ENCODE results near the gene CDH23.

Gene CDH23

DNA sequence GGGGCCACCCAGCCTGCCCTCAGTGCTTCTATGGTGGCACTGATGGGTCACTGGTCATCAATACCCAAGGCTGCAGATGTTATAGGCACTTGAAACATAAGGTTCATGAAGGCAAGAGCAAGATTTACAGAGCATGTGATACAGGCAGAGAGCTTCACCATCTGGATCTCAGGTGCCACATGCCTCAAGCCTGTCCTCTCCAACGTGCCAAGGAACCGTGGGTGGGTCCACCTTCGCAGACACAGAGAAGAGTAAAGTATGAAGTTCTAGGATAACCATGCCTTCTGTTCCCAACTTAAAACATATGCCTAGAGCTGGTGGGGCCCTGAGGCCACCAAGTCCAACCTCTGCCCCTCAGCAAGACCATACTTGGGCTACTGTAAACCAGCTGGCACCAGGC lies 26.7 kb upstream of the CDH23 start:
- no peak for DNase-seq (ENCODE audit: low read depth)

DNA sequence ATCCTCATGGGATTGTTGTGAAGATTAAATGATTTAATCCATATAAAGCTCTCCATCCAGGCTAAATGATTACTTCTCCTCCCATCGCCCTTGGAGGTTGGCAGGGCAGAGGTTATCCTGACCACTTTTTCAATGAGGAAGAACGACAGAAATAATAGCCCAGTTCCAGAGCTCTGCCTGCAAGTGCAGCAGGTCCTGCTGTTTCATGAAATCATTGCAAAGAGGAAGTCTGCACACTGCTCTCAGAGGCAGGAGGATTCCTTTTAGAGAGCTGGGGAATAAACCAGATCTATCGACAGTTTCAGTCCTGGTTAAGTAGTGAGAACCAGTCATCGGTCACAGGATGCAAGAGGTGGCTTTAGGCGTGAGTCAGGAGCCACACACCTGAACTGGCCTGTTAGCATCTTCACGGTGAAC lies 25.0 kb upstream of the CDH23 start:
- DNase-seq (ENCODE audit: low read depth), result no peak

GRCh38 chr10:71372882-71373495 lies 23.7 kb upstream of the CDH23 start:
- no peak for DNase-seq (ENCODE audit: low read depth)

- no peak for DNase-seq (ENCODE audit: low read depth)
These were observed 22.1 kb upstream of the CDH23 start for GRCh38 chr10:71374481-71375233.

- DNase-seq (ENCODE audit: low read depth), result no peak
These were observed 20.8 kb upstream of the CDH23 start for GRCh38 chr10:71375952-71376351.

- no peak for DNase-seq (ENCODE audit: low read depth)
These were observed 18.2 kb upstream of the CDH23 start for GRCh38 chr10:71378336-71379117.

GRCh38 chr10:71379118-71379766 lies 17.5 kb upstream of the CDH23 start:
- DNase-seq (ENCODE audit: low read depth), result no peak

DNA sequence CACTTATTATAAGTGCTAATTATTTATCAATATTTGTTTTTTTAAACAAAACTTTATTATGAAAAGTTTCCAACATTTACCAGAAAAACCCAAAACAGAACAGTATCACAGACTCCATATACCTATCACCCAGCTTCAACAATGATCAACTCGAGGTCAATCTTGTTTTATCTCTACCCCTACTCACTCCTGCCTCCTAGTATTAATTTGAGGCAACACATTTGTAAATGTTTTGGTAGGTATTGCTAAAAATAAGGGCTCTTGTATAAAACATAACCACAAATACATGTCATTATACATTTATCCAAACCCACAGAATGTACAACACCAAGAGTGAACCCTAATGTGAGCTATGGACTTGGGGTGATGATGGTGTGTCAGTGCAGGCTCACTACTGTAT lies 15.9 kb upstream of the CDH23 start:
- DNase-seq (ENCODE audit: low read depth), result no peak

DNA sequence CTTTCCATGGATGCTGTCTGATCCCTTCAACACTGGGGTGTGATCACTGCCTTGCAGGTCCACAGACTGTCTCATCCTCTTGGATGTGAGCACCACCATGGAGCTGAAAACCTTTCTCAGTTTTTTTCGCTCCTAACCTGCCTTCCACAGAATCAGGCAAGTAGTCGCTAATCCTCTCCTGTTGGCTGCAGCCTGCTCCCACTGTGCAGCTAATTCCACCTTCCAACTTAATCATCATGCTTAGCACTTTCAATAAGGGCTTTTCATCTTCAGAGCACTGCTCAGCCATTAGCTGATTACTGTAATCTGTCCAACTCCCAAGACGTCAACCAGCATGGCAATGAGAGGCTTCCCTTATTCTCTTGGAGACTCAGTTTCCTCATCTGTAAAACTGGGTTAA lies 15.1 kb upstream of the CDH23 start:
- no peak for DNase-seq (ENCODE audit: low read depth)

GRCh38 chr10:71382028-71382427 lies 14.7 kb upstream of the CDH23 start:
- no peak for DNase-seq (ENCODE audit: low read depth)

- DNase-seq (ENCODE audit: low read depth), result no peak
These were observed 14.0 kb upstream of the CDH23 start for GRCh38 chr10:71382757-71383156.

- no peak for DNase-seq (ENCODE audit: low read depth)
These were observed 12.6 kb upstream of the CDH23 start for GRCh38 chr10:71383972-71384687.

- DNase-seq (ENCODE audit: low read depth), result no peak
These were observed 8.5 kb upstream of the CDH23 start for GRCh38 chr10:71388171-71388570.

- DNase-seq (ENCODE audit: low read depth), result no peak
These were observed 8.0 kb upstream of the CDH23 start for GRCh38 chr10:71388583-71389310.

DNA sequence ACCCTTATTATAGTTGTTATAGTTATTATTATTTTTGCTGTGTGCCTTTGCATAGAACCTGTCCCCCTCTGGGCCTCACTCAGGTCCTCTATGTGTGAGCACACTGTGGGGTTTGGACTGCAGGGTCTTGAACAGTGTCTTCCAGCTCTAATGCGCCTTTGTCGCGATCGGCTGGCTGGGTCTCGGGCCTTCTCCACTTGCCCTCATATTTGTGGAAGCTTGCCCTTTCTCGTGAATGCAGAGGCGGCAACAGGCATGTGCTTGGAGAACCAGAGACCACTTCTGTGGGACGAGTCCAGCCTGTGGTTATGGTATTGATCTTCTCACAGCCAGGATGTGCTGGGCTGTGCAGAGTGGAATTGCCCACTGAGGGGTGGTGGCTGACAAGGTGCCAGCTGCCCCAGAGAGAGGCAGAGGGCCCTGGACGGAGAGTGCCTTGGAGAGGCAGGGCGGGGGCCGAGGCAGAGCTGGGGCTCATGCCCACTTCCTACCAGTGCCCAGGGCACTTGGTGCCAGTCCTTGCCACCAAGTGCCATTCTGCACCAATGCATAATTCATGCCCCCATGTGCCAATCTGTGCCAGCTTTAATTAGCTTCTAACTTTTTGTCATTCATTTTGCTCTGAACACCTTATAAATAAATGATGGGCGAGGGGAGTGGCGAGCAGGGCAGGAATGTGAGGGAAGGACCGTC lies 6.8 kb upstream of the CDH23 start:
- DNase-seq (ENCODE audit: low read depth), result no peak

DNA sequence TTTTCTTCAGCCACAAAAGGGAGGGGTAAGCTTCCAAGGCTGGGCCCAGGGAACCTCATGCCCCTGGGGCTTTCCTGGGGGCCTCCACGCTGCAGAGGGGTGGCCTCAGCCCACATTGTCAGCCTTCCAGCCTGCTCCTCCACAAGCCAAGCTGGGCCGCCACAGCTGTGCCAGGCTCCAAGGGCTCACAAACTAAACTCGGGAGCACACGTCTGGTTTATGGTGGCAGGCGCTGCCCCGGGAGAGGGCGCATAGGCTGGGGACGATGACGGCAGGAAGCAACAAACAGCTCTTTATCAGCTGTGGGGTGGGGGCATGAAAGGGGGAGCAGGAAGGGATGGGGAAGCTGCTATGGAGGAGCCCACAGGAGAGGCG lies 6.3 kb upstream of the CDH23 start:
- DNase-seq (ENCODE audit: low read depth), result no peak

- no peak for DNase-seq (ENCODE audit: low read depth)
These were observed 5.6 kb upstream of the CDH23 start for GRCh38 chr10:71390921-71391690.

DNA sequence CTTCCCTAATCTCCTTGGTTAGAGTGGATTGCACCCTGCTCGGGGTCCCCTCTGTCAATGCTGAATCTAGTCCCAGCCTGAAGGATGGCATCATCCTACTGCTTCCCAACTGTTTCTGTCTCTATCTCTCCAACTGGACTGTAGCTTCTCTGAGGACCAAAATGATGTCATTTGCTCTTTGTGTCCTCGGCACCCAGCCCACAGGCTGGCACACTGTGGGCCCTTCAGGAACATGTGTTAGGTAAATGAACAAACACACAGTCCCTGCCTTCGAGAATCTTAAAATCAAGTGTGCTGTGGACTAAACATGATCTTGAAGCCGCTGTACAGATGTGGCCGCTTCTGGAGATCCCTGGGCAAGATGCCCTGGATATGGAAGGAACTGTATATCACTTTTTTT lies 5.0 kb upstream of the CDH23 start:
- no peak for DNase-seq (ENCODE audit: low read depth)

- no peak for DNase-seq (ENCODE audit: low read depth)
These were observed 4.4 kb upstream of the CDH23 start for GRCh38 chr10:71392292-71392691.

Data from GM04504 (cell line).